Endothelial cell of umbilical vein (primary cell): ENCODE results near the gene GIMAP7. TPM values are rescaled to one million over a fixed set of nuclear protein-coding genes. Genes with fewer than 3 reads are reported as not detected.

Experiments
- BruUV-seq: library from RNA; stranded (reverse); fragments of 400-500 nt; replicated peaks from 2 replicates; lab custom pipeline; 2021; lab: Mats Ljungman, UMichigan
- CTCF ChIA-PET: fragments of 300-600, 350-600 bp; sonication (Branson Sonifier 250); formaldehyde crosslinking; loops from one replicate; lab custom pipeline; 2021; ENCODE audit warnings: antibody characterized with exemption, inconsistent platforms; lab: Charles Lee
- POLR2A ChIA-PET: fragments of 300-600, 350-600 bp; sonication (Branson Sonifier 250); formaldehyde crosslinking; loops from one replicate; lab custom pipeline; 2021; ENCODE audit warnings: antibody characterized with exemption, inconsistent platforms; lab: Charles Lee
- DNase-seq: peaks from one replicate; pipeline ENCODE4 v3.0.0-alpha.2; 2011; ENCODE audit warnings: low read depth, low spot score
- FAIRE-seq: peaks from 2 replicates; lab custom pipeline; 2011; peaks lifted over from hg19 to GRCh38; lab: Jason Lieb, UNC
- H2AFZ ChIP-seq: 2 replicates; pipeline ENCODE4 v1.6.0; 2012; ENCODE audit warnings: low read depth, low read length, control low read depth, inconsistent platforms
- H3K27ac ChIP-seq: 2 replicates; pipeline ENCODE4 v1.5.1; 2011; ENCODE audit warnings: low read depth, mild to moderate bottlenecking, control low read depth, low read length, moderate library complexity; ENCODE audit not compliant: insufficient read depth
- H3K27me3 ChIP-seq, 2 experiments: 2 replicates each; pipeline versions ENCODE4 v1.6.0 to v1.6.1; 2011; ENCODE audit warnings: low read length in 2 of 2, mixed read lengths in 1 of 2; ENCODE audit not compliant: control insufficient read depth in 2 of 2, insufficient read depth in 2 of 2
- H3K36me3 ChIP-seq, 2 experiments: 2 replicates in 1 of 2; 3 replicates in 1 of 2; pipeline ENCODE4 v1.5.1; 2011; ENCODE audit warnings: low read length in 2 of 2, mild to moderate bottlenecking in 1 of 2, moderate library complexity in 1 of 2; ENCODE audit not compliant: control insufficient read depth in 2 of 2, insufficient read depth in 2 of 2; ENCODE audit errors: extremely low read depth in 1 of 2
- H3K4me1 ChIP-seq: 3 replicates; pipeline ENCODE4 v1.5.1; 2011; ENCODE audit warnings: mild to moderate bottlenecking, low read length; ENCODE audit not compliant: control insufficient read depth, insufficient read depth; ENCODE audit errors: extremely low read depth
- H3K4me2 ChIP-seq: 2 replicates; pipeline ENCODE4 v1.6.1; 2011; ENCODE audit warnings: low read length, control low read depth, mixed read lengths; ENCODE audit not compliant: insufficient read depth
- H3K4me3 ChIP-seq, 3 experiments: fragments of 200-600 bp in 1 of 3; sonication (generic), shearing (Covaris generic) in 1 of 3; replicated peaks in 1 of 3; 2 replicates each; pipeline ENCODE4 v1.5.1; 2011 to 2016; ENCODE audit warnings: control low read depth in 3 of 3, low read length in 3 of 3, mild to moderate bottlenecking in 2 of 3, inconsistent platforms in 1 of 3, low read depth in 1 of 3, moderate library complexity in 1 of 3; ENCODE audit not compliant: insufficient read depth in 1 of 3
- H3K79me2 ChIP-seq: 2 replicates; pipeline ENCODE4 v1.6.0; 2012; ENCODE audit warnings: low read length, inconsistent platforms; ENCODE audit not compliant: control insufficient read depth, insufficient read depth
- H3K9ac ChIP-seq: replicated peaks from 2 replicates; pipeline ENCODE3; 2011; ENCODE audit warnings: low read length, control low read depth; ENCODE audit not compliant: insufficient read depth; ENCODE audit errors: extremely low read depth
- H3K9me1 ChIP-seq: replicated peaks from 3 replicates; pipeline ENCODE4 v1.6.0; 2011; ENCODE audit warnings: mild to moderate bottlenecking, low read length; ENCODE audit not compliant: control insufficient read depth, insufficient read depth; ENCODE audit errors: extremely low read depth
- H3K9me3 ChIP-seq: replicated peaks from 2 replicates; pipeline ENCODE4 v1.5.1; 2012; ENCODE audit warnings: low read length, inconsistent platforms; ENCODE audit not compliant: control insufficient read depth, insufficient read depth
- H4K20me1 ChIP-seq: replicated peaks from 2 replicates; pipeline ENCODE3; 2011; ENCODE audit warnings: mild to moderate bottlenecking, low read length; ENCODE audit not compliant: control insufficient read depth, insufficient read depth; ENCODE audit errors: extremely low read depth
- FOS ChIP-seq: IDR thresholded peaks from 2 replicates; pipeline ENCODE4 v1.6.1; 2011; ENCODE audit warnings: mild to moderate bottlenecking, low read length, moderate library complexity, borderline replicate concordance; ENCODE audit not compliant: insufficient read depth
- GATA2 ChIP-seq: IDR thresholded peaks from 2 replicates; pipeline ENCODE4 v1.7.0; 2011; ENCODE audit warnings: low read depth, mild to moderate bottlenecking, moderate library complexity, mixed read lengths, low read length; ENCODE audit not compliant: insufficient read length, insufficient read depth
- JUN ChIP-seq: IDR thresholded peaks from 2 replicates; pipeline ENCODE4 v1.6.1; 2011; ENCODE audit warnings: borderline replicate concordance, low read depth; ENCODE audit not compliant: insufficient read length, insufficient read depth
- MYC ChIP-seq: IDR thresholded peaks from one replicate; pipeline ENCODE4 v1.6.1; 2011; ENCODE audit warnings: mild to moderate bottlenecking, low read depth, low read length
- POLR2A ChIP-seq: IDR thresholded peaks from 2 replicates; pipeline ENCODE4 v1.6.1; 2012; ENCODE audit warnings: low read depth, mild to moderate bottlenecking, control low read depth, low read length
- POLR2AphosphoS5 ChIP-seq: IDR thresholded peaks from 2 replicates; pipeline ENCODE4 v1.6.1; 2012; ENCODE audit warnings: low read depth, mild to moderate bottlenecking, control low read depth, low read length, moderate library complexity; ENCODE audit not compliant: insufficient read depth
- dilution Hi-C: fragments of 300-500 bp; cut with MboI; formaldehyde crosslinking; loops from one replicate; pipeline ENCODE4 v1.15.0; 2019; ENCODE audit warnings: low sequenced_read_pairs; ENCODE audit not compliant: extremely low pct_ligation_motif_present
- intact Hi-C: fragments of 100-400 bp; cut with micrococcal nuclease; formaldehyde crosslinking; loops from one replicate; pipeline ENCODE4 v1.10.0; 2022
- polyA plus RNA-seq, 4 experiments: library from polyadenylated mRNA; depleted of rRNA in 3 of 4; stranded (reverse) in 3 of 4; unstranded in 1 of 4; fragments of >200 nt; gene quantifications; 2 replicates each; pipeline versions ENCODE4 v1.2.1 to v1.2.3, GENCODE V29; 2011 to 2012; ENCODE audit warnings: missing spikeins in 1 of 4
- total RNA-seq: library from RNA; stranded (reverse); gene quantifications from 2 replicates; pipeline ENCODE4 v1.2.3, GENCODE V29; 2021
- TF ChIP-seq, protein P1 (sequence below), 2 donors: IDR thresholded peaks; 1 replicate in 1 of 2; 2 replicates in 1 of 2; pipeline ENCODE4 v1.5.1; 2011; ENCODE audit warnings: low read length in 2 of 2, mild to moderate bottlenecking in 2 of 2, moderate library complexity in 2 of 2, control low read depth in 1 of 2, inconsistent platforms in 1 of 2, low read depth in 1 of 2; ENCODE audit not compliant: insufficient read depth in 1 of 2; ENCODE audit errors: extremely low read depth in 1 of 2
- TF ChIP-seq, protein P2 (sequence below): IDR thresholded peaks from 2 replicates; pipeline ENCODE4 v1.6.1; 2011; ENCODE audit not compliant: insufficient read depth, insufficient read length

GIMAP7 gene
- total and polyA plus RNA-seq, 2 donors (not counting 3 experiments of a cell fraction or from before 2014, with no cell fraction given): 42.4 to 43.4 TPM

DNA sequence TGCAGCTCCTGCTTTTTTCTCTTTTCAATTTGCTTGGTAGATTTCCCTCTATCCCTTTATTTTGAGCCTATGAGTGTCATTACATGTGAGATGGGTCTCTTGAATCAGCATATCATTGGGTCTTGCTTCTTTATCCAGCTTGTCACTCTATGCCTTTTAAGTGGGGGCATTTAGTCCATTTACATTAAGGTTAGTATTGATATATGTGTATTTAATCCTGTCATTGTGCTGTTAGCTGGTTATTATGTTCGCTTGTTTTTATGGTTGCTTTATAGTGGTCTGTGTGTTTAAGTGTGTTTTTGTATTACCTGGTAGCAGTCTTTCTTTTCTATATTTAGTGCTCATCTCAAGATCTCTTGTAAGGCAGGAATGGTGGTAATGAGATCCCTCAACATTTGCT, 17.0 kb downstream of the GIMAP7 start:
- Histone ChIP-seq H3K27ac (no peak overlapping the region), H3K4me2 (no peak overlapping the region), H3K4me3 (no peak overlapping the region), H3K79me2 (no peaks in the 10 kb centered on the region), H3K9me3 (no peaks in the 10 kb centered on the region), H3K36me3 (no peaks in the 10 kb centered on the region), H4K20me1 (no peaks in the 10 kb centered on the region), H3K9me1 (no peaks in the 10 kb centered on the region), H3K27me3 (no peaks in the 10 kb centered on the region), H3K9ac (no peak overlapping the region), H3K4me1 (no peaks in the 10 kb centered on the region), H2AFZ (no peak overlapping the region)
- BruUV-seq: no TSS peak
- ChIA-PET CTCF (interaction anchor here (0.9 kb wide), 1 partner anchor 83 kb away, joined by 3 read pairs; no protein-coding TSS in a partner anchor), POLR2A (no interaction called here)
- TF ChIP-seq POLR2A (no peak), FOS (no peak), GATA2 (no peak), POLR2AphosphoS5 (no peak)
- no peak for DNase-seq
- dilution Hi-C loops (no loop called here), intact Hi-C loops (no loop called here)
- no peak for FAIRE-seq

DNA sequence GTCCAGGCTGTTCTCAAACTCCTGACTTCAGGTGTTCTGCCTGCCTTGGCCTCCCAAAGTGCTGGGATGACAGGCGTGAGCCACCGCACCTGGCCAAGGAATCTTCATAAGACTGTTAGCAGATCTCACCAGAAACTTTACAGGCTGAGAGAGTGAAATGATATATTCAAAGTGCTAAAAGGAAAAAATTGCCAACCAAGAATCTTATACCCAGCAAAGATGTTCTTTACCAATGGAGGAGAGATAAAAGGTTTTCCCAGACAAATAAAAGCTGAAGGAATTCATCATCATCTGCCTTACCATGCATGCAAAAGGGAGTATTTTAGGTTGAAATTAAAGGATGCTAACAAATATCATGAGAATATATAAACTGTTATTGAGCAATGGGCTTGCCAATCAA, 23.6 kb downstream of the GIMAP7 start:
- ChIA-PET POLR2A (no interaction called here), CTCF (no interaction called here)
- H3K9me1 ChIP-seq: no peaks in the 10 kb centered on the region
- H3K9ac ChIP-seq: no peak overlapping the region
- no peaks in the 10 kb centered on the region for H3K36me3 ChIP-seq
- H3K27ac ChIP-seq: no peak overlapping the region
- no peak overlapping the region for H3K4me3 ChIP-seq
- dilution Hi-C loops: no loop called here
- H3K9me3 ChIP-seq: no peaks in the 10 kb centered on the region
- TF ChIP-seq FOS (no peak), MYC (no peak), GATA2 (no peak), POLR2A (no peak), JUN (no peak), POLR2AphosphoS5 (no peak)
- TF ChIP-seq, protein P1, sequence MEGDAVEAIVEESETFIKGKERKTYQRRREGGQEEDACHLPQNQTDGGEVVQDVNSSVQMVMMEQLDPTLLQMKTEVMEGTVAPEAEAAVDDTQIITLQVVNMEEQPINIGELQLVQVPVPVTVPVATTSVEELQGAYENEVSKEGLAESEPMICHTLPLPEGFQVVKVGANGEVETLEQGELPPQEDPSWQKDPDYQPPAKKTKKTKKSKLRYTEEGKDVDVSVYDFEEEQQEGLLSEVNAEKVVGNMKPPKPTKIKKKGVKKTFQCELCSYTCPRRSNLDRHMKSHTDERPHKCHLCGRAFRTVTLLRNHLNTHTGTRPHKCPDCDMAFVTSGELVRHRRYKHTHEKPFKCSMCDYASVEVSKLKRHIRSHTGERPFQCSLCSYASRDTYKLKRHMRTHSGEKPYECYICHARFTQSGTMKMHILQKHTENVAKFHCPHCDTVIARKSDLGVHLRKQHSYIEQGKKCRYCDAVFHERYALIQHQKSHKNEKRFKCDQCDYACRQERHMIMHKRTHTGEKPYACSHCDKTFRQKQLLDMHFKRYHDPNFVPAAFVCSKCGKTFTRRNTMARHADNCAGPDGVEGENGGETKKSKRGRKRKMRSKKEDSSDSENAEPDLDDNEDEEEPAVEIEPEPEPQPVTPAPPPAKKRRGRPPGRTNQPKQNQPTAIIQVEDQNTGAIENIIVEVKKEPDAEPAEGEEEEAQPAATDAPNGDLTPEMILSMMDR (IDR thresholded peaks at IDR 0.05; ENCODE audit: extremely low read depth in 1 of 2, insufficient read depth in 1 of 2, low read depth in 1 of 2, low read length in 2 of 2): no peak
- TF ChIP-seq, protein P2, sequence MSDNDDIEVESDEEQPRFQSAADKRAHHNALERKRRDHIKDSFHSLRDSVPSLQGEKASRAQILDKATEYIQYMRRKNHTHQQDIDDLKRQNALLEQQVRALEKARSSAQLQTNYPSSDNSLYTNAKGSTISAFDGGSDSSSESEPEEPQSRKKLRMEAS: no peak
- no peaks in the 10 kb centered on the region for H3K79me2 ChIP-seq
- H3K4me2 ChIP-seq: no peak overlapping the region
- intact Hi-C loops: no loop called here
- no peaks in the 10 kb centered on the region for H4K20me1 ChIP-seq
- DNase-seq: no peak
- H3K27me3 ChIP-seq: no peaks in the 10 kb centered on the region
- FAIRE-seq: no peak
- no TSS peak for BruUV-seq
- no peaks in the 10 kb centered on the region for H3K4me1 ChIP-seq
- no peak overlapping the region for H2AFZ ChIP-seq
